ENCODE data around the gene CHMP4A. TPM values are rescaled to one million over a fixed set of nuclear protein-coding genes. Genes with fewer than 3 reads are reported as not detected.

The CHMP4A gene
- total RNA-seq, 1 donor from 2014 or later = 30.0 TPM

DNA sequence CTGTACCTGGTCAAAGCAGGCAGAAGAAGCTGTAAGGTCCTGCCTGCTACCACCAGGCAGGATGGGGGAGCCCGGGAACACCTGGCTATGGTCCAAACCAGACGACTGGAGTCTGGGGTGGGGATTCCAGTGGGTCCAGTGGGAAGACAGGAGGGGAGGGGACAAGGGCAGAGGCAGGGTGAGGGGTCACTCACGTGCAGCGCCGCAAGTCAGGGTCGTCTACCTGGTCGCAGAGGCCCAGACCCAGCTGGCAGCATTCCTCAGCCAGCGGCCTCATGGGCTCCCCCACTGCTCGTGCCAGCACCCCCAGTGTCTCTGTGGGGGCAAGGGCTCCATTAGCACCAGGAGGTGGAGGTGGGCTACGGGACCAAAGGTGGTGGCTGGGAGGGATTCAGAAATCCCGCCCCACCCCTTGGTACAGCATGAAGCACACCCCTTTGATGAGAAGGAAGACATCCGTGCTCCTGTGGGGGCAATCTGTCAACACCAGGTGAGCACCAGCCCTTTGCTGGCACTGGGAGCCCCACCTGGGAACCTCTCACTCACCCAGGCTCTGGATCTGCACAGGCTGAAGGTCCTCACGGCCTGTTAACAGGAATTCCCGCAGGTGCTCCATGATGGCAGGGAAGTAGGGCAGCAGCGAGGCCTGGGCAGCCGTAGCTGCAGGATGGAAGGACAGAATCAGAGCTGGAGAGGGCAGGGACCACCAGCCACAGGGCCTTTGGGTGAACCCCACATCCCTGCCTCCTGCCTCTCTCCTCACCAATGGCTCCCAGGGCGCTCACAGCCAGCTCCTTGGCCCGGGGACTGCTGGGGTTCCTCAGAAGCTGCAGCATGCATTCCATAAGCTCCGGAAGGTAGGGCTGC is 29.0 kb downstream of the CHMP4A start:
- no peak for DNase-seq (ENCODE audit: low spot score)
- intact Hi-C loops (cut with DNase I) = no loop called here

DNA sequence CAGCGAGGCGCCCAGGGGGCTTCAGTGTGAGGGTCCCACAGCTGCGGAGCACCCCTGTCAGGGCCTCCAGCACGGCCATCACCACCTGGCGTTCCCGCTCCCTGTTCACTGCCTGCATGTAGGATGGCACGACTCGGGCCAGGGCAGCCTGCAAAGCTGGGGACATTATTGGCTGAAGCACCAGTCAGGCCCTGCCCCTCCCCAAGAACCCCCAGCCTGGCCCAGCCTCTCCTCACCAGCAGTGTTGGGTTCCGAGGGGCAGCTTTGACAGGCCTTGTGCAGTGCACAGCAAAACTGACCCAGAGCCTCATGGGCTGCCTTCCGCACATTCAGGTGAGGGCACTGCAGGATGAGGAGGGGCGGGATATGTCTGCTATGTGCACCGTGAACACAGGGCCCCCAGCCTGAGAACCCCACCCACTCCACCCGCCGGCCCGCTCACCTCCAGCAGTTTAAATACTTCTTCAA is 30.2 kb downstream of the CHMP4A start:
- intact Hi-C loops (cut with DNase I) = no loop called here
- no peak for DNase-seq (ENCODE audit: low spot score)

DNA sequence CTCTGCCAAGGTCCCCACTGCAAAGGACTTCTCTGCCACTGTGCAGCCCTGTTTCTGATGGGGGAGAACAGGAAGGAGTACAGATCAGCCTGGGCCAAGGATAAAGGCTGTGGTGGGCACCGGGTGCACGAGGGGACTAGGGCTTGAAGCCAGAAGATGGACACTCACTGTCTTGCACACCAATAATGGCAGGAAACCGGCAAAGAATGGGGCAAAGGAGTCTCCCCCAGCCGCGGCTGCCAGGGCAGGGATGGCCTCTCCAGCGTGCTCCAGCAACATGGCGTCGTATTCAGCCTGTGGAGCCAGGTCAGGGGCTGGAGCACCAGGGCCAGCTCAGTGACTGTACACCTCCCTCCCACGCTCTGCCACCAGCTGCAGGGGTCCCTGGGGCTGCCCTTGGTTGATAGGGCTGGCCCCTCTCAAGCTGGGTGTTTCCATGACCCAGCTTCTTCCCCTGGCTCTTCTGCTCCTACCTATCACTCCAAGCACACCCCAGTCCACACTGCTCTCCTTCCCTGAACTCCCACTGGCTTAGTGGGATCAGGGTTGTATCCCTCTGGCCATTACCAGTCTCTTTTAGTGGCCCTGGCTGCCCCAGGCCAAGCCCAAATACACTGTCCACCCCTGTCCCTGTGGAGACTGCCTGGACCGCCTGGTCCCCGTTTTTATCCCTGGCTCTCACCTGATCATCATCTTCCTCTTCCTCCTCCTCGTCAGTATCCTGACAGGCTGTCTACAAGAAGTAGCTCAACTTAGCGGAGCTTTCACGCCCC is 31.0 kb downstream of the CHMP4A start:
- DNase-seq (ENCODE audit: low spot score) = no peak

DNA sequence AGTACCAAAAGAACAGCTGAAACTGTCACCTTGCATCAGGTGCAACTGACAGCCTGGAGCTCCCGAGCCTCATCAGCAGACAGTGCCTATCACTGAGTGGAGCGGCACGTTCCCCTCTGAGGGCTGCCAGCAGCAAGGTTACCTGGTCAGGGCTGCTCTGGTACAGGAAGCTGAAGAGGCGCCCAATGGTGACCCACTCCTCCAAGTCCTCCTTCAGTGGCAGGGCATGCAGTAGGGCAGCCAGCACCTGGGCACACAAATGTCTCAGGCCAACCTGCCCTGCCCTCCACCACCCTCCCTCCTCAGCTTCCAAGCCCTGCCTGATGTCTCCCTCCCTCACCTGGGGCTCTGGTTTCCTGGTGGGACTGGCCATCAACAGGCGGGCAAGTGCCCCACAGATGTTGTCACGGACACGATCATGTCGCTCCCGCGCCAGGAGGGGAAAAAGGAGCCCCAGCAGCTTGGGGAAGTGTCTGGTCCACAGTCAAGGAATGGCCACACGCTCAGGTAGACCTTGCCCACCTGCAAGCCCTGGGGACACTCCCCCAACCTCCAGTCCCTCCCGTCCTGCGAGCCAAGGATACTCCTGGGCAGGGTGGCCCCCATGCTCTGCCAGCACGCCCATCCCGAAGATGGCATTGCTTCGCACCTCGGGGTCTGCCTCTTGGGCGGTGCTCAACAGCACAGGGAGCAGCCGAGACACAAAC is 31.8 kb downstream of the CHMP4A start:
- intact Hi-C loops (cut with DNase I) = no loop called here
- DNase-seq (ENCODE audit: low spot score) = no peak

More for the DNA sequence above, 31.0 kb downstream of the CHMP4A start:
- intact Hi-C loops (cut with DNase I) = no loop called here

DNA sequence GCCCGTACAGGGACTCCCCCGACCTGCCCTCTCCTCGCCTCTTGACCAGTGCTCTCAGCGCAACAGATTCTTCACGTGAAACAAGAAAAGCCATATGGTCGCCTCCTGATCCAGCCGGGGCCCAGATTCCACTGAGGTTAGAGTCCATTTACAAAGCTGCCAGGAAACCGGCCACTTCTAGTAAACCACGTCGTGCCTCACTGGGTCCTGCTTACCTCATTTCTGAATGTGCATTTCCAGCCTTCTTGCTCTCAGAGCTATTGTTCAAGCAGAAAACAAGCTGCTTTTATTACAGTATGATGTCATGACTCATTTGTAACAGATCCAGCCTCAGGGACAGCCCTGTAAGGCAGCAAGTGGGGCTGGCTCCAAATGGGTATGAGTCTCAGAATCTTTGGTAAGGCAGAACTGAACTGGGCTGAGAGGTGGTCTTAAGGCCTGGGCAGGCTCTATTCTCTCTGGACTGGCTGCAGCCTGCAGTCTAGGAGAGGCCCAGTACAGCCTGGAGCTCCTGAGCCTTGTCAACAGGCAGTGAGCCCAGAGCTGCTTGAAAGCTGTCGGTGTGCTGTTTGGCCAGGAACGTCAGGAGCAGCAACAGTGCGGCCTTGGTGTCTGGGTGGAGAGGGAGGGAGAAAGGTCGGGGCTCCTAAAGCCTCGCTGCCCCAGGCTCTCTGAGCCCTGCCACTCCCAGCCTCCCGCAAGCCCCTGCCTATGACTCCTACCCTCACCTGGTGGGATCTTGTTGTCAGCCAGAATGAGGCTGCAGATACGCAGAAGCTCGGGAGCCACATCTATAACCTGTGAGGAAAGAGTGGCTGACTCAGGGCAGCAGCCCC is 33.1 kb downstream of the CHMP4A start:
- no peak for DNase-seq (ENCODE audit: low spot score)
- intact Hi-C loops (cut with DNase I) = no loop called here

DNA sequence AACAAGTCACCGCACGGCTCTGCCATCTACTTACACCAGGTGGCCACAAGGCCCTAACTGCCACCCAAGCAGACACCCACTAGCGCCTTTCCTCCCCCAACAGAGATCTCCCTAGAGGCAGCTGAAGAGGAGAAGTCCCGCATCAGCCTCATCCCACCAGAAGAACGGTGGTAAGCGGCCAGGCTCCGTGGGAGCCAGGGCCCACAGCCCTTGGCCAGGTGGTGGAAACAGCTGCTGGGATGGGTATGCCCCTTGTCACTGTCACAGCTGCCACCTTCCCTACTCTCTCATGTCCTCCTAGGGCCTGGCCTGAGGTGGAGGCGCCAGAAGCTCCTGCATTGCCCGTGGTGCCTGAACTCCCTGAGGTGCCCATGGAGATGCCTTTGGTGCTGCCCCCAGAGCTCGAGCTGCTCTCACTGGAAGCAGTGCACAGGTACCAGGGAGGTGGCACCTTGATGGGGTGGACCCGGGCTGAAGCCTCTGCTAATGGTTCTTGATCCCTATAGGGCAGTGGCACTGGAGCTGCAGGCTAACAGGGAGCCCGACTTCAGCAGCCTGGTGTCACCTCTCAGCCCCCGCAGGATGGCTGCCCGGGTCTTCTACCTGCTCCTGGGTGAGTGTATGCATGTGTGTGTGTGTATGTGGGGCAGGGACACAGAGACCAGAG is 33.9 kb downstream of the CHMP4A start:
- no peak for DNase-seq (ENCODE audit: low spot score)
- intact Hi-C loops (cut with DNase I) = no loop called here

DNA sequence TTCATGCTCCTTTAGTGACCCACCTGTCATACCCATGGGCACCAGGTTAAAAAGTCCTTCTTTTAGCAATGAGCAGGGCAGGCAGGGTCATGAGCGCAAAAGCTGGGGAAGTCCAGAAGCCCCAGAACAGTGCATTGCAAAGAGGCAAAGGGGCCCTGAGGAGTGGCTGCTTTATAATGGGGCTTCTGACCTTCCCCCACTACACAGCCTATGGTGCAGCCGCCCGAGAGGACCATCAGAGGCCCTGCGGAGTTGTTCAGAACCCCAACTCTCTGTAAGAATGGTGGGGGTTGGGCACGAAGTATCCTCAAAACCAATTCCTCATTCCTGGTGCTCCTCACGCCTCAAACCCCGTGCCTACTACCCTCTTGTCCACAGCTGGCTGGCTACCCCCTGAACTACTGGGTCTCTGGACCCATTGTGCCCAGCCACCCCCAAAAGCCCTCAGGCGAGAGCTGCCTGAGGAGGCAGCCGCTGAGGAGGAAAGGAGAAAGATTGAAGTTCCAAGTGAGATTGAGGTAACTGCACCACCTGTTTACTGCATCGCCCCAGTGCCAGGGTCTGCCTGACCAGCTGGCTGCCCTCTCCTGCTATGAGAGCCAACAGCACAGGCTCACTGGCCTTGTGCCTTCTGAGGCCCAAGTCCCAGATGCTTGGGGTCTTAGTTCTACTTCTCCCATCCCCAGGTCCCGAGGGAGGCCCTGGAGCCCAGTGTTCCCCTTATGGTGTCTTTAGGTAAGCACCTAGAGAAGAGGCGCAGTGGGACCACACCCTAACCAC is 34.7 kb downstream of the CHMP4A start:
- intact Hi-C loops (cut with DNase I) = no loop called here
- no peak for DNase-seq (ENCODE audit: low spot score)

DNA sequence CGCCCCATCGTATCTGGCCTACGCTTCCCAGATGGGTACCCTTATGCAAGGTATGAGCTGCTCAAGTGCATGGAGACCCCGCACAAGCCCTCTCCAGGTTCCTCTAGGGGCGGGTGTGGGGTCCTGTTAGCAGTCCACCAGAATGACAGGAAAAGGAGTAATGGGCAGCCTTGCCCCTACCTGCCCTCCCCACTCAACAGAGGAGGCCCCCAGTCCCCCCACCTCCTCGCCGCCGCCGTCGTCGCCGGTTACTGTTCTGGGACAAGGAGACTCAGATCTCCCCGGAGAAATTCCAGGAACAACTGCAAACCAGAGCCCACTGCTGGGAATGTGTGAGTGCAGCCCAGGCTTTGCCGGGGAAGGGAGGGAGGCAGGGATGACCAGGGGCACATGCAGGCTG is 35.4 kb downstream of the CHMP4A start:
- DNase-seq (ENCODE audit: low spot score) = no peak
- intact Hi-C loops (cut with DNase I) = no loop called here

DNA sequence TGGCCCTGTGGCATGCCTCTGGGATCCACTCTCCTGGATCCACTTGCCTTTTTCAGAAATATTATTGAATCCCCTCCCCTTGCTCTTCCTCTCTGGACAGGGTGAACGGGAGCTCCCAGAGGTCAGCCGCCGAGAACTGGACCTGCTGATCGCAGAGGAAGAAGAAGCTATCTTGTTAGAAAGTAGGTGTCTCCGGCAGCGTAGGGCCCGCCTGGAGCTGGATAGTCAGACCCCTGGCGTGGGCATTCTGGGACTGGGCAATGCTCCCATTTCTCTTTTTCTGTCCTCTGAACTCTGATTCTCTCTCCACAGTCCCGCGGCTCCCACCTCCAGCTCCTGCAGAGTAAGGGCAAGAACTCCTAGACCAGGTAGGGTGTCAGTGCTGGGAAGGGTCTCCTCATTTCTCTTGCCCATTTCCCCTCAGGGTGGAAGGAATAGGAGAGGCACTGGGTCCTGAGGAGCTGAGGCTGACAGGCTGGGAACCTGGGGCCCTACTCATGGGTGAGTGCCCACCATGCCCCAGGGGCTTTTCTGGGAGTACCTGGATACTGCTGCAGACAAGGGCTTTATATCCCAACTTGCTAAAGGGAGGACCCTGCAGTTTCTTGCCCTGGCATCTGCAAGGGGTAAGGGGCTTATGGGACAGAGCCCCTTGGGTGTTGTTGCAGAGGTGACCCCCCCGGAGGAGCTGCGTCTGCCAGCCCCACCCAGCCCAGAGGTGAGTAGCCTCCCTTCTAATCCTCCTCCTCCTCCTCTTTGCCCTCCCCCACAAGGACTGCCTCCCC is 36.1 kb downstream of the CHMP4A start:
- no peak for DNase-seq (ENCODE audit: low spot score)
- intact Hi-C loops (cut with DNase I) = no loop called here

DNA sequence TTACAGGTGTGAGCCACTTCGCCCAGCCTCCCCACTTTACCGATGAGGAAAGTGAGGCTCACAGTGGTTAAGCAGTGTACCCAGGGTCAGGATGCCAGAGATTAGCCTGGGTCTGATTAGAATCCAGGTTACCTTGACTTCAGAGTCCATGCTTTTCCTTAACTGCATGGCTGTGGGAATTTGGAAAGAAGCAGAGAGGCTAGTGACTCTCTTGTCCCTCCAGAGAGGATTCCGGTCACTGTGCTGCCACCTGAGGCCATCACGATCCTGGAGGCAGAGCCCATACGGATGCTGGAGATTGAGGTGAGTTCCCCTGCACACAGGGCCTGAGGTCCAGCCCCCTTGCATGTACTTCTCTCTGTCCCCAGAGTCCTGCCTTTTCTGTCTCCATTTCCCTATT is 36.7 kb downstream of the CHMP4A start:
- intact Hi-C loops (cut with DNase I) = no loop called here
- DNase-seq (ENCODE audit: low spot score) = no peak

DNA sequence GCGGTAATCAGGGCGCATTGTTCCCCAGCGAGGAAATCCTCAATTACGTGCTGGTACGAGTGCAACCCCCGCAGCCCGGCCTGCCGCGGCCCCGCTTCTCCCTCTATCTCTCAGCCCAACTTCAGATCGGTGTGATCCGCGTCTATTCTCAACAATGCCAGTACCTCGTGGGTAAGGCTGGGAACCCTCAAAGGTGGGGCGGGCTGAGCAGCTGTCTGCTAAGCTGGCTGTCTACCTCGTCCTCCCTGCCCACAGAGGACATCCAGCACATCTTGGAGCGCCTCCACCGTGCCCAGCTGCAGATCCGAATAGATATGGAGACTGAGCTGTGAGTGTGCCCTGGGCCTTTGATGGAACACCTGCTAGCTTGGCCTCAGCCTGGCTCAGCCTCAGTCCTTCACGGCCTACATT is 40.4 kb downstream of the CHMP4A start:
- intact Hi-C loops (cut with DNase I) = no loop called here
- no peak for DNase-seq (ENCODE audit: low spot score)

DNA sequence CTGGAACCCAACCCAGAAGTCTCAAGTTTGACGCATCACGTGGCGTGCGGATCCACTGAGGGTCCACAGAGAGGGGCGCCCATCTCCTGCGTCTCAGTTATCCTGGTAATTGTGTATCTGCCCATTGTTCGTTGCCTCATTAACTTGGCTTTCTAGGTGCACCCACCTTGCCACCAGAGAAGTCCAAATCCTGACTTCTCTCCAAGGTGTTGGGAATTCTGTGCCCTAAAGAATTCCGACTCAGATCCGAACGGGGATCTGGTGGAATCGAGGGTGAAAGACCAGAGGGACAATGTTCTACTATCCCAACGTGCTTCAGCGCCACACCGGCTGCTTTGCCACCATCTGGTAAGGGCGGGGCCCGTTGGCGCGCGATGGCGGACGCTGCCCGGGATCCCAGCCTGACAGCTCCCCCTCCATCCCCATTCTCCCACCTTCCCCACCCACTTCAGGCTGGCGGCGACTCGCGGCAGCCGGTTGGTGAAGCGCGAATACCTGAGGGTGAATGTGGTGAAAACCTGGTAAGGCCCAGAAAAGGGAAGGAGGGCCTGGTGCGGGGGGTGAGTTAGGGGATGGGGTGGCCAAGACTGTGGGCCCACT is 40.9 kb downstream of the CHMP4A start:
- no peak for DNase-seq (ENCODE audit: low spot score)

DNA sequence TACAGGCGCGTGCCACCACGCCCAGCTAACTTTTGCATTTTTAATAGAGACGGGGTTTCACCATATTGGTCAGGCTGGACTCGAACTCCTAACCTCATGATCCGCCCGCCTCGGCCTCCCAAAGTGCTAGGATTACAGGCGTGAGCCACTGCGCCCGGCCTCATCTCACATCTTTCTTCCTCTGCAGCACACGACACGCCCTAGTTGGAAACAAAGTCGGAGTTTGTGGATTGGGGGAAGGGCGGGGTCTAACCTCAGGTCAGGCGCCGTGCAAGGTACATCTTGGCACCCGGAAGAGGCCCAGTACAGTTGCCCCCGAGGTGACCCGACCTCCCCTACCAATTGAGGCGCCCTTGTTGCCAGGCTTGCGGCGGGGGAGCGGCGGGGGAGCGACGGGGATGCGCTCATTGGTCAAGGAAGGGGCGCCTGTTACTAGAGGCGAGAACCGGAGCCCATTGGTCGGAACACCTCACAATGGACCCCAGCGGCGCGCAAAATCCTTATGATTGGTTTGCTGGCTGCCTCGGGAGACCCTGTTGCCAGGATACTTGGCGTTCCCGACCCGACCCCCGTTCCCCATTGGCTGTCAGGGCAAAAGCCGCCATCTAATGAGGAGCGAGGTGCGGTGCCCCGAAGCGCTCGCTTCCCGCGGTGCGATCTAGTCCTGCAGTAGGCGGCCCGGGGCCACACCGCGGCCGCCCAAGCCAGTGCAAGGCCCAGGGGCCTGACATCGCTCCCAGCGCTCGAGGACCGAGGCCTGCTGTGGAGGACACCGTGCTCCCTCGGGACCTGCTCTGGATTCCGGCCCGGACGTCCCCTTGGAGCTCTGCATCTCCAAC is 41.6 kb downstream of the CHMP4A start, which contains the start of gene REC8:
Gene REC8 (plus strand): TSS at position 659 of the 839 bp plus-strand sequence. CDS start 473 bp downstream, outside the sequence.
- DNase-seq (ENCODE audit: low spot score) = no peak
- intact Hi-C loops (cut with DNase I) = no loop called here

More for the DNA sequence above, 40.9 kb downstream of the CHMP4A start:
- intact Hi-C loops (cut with DNase I) = no loop called here

DNA sequence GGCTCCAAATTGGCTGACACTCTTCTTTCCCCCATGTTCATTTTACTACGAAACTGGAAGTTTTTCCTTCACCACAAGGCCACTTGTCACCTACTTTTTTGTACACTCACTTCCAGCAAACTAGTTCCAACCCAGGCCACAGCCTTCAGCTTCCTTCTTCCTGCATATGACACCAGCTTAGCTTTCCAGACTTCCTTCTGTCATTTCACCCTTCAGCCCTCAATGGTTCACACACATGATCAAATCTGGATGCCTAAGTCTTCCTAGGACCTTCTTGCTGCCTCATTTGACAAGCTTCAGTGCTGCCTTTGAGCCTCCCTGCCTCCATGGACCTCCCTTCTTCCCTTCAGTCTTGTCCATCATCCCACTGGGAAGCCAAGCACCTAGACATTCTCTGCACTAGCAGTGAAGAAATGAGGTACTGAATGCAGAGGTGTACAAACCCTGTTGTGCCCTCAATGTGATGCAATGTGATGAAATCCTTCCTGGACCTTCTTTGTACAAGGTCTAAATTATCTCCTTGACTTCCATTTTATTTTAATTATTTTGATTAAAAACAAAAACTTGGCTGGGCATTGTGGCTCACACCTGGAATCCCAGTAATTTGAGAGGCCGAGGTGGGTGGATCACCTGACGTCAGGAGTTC is 45.7 kb downstream of the CHMP4A start:
- no peak for DNase-seq (ENCODE audit: low spot score)

DNA sequence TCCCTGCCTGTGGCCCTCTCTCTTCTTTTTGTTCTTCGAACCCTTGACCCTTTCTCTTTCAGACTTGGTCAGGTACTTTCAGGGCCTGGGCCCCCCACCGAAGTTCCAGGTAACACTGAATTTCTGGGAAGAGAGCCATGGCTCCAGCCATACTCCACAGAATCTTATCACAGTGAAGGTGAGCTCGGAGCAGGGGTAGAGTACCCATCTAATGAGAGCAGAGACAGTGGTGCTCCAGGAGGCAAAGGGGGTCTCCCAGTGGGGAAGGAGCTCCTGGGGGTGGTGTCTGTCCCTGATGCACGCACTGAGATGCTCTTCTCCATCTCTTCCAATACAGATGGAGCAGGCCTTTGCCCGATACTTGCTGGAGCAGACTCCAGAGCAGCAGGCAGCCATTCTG is 47.5 kb downstream of the CHMP4A start:
- intact Hi-C loops (cut with DNase I) = no loop called here
- DNase-seq (ENCODE audit: low spot score) = no peak

More for the DNA sequence above, 45.7 kb downstream of the CHMP4A start:
- intact Hi-C loops (cut with DNase I) = no loop called here
